PC-9 (cell line): Measurements from ENCODE around the gene RIPK3. TPM values are rescaled to one million over a fixed set of nuclear protein-coding genes. Genes with fewer than 3 reads are reported as not detected.

Experiments
- BruUV-seq: library from RNA; stranded (reverse); fragments of 400-500 nt; replicated peaks from 2 replicates; lab custom pipeline; 2021; lab: Mats Ljungman, UMichigan
- CTCF ChIA-PET: fragments of 300-600 bp; sonication (Branson Sonifier 250); formaldehyde crosslinking; loops from one replicate; lab custom pipeline; 2022; ENCODE audit warnings: antibody characterized with exemption; lab: Charles Lee
- POLR2A ChIA-PET: fragments of 300-600 bp; sonication (Branson Sonifier 250); formaldehyde crosslinking; loops from one replicate; lab custom pipeline; 2022; ENCODE audit warnings: antibody characterized with exemption; ENCODE audit not compliant: unreplicated experiment; lab: Charles Lee
- DNase-seq, 2 experiments: peaks; one replicate each; pipeline versions ENCODE4 v3.0.0 to v3.0.0-alpha.2; 2015 to 2022; ENCODE audit warnings: mixed read lengths in 1 of 2
- H2AFZ ChIP-seq: fragments of 200-600 bp; sonication (generic); 2 replicates; pipeline ENCODE4 v1.8.1; 2017; ENCODE audit warnings: antibody characterized with exemption
- H3F3A ChIP-seq: fragments of 200-600 bp; sonication (generic); 2 replicates; pipeline ENCODE4 v1.8.1; 2017; ENCODE audit warnings: antibody characterized with exemption, mild to moderate bottlenecking, low read depth; ENCODE audit not compliant: insufficient read depth
- H3K27ac ChIP-seq: fragments of 200-600 bp; sonication (generic); 2 replicates; pipeline ENCODE4 v1.6.1; 2016; ENCODE audit warnings: mixed run types
- H3K27me3 ChIP-seq: fragments of 200-600 bp; sonication (generic); 2 replicates; pipeline ENCODE4 v1.6.1; 2016; ENCODE audit warnings: low read depth, mixed run types; ENCODE audit not compliant: insufficient read depth
- H3K36me3 ChIP-seq: fragments of 200-600 bp; sonication (generic); 2 replicates; pipeline ENCODE4 v1.6.1; 2016; ENCODE audit warnings: low read depth, mixed run types
- H3K4me1 ChIP-seq: fragments of 200-600 bp; sonication (generic); replicated peaks from 2 replicates; pipeline ENCODE4 v1.6.1; 2016; ENCODE audit warnings: mixed run types; ENCODE audit not compliant: insufficient read depth
- H3K4me2 ChIP-seq: fragments of 200-600 bp; sonication (generic); 2 replicates; pipeline ENCODE4 v1.6.1; 2017; ENCODE audit warnings: mixed run types
- H3K4me3 ChIP-seq: fragments of 200-600 bp; sonication (generic); 2 replicates; pipeline ENCODE4 v1.6.1; 2016; ENCODE audit warnings: mixed run types
- H3K79me2 ChIP-seq: fragments of 200-600 bp; sonication (generic); 2 replicates; pipeline ENCODE4 v1.6.1; 2017; ENCODE audit warnings: low read depth, mixed run types
- H3K9me2 ChIP-seq: fragments of 200-600 bp; sonication (generic); 2 replicates; pipeline ENCODE4 v1.8.1; 2017; ENCODE audit warnings: mild to moderate bottlenecking; ENCODE audit not compliant: insufficient read depth
- H3K9me3 ChIP-seq: fragments of 200-600 bp; sonication (generic); 2 replicates; pipeline ENCODE4 v1.8.1; 2016; ENCODE audit warnings: low read depth; ENCODE audit not compliant: insufficient read depth
- H4K20me1 ChIP-seq: fragments of 200-600 bp; sonication (generic); 2 replicates; pipeline ENCODE4 v1.8.1; 2017; ENCODE audit not compliant: insufficient read depth
- CTCF ChIP-seq: fragments of 200-600 bp; sonication (generic); conservative IDR thresholded peaks from 2 replicates; pipeline ENCODE4 v1.6.1; 2017; ENCODE audit warnings: mixed run types, antibody characterized with exemption, mild to moderate bottlenecking, moderate library complexity
- EZH2 ChIP-seq: fragments of 200-600 bp; sonication (generic); IDR thresholded peaks from 2 replicates; pipeline ENCODE4 v1.8.0; 2017; ENCODE audit warnings: antibody characterized with exemption, low read depth
- intact Hi-C: fragments of 100-400 bp; cut with micrococcal nuclease; formaldehyde crosslinking; loops from one replicate; pipeline ENCODE4 v1.10.0; 2022; ENCODE audit not compliant: unreplicated experiment
- total RNA-seq: library from RNA; stranded (reverse); gene quantifications from 2 replicates; pipeline ENCODE4 v1.2.3, GENCODE V29; 2021

RIPK3 gene
- total RNA-seq, 1 experiment from 2014 or later = 6.4 TPM

GRCh38 chr14:24313913-24314312 is 25.9 kb downstream of the RIPK3 start:
- Histone ChIP-seq H3K4me1 (no peaks in the 10 kb centered on the region), H2AFZ (no peak overlapping the region), H3K36me3 (no peaks in the 10 kb centered on the region), H3K9me2 (no peaks in the 10 kb centered on the region), H3F3A (no peaks in the 10 kb centered on the region; the same call in 1 of the 2 replicates), H3K27me3 (no peaks in the 10 kb centered on the region), H4K20me1 (no peaks in the 10 kb centered on the region), H3K9me3 (no peaks in the 10 kb centered on the region), H3K79me2 (no peaks in the 10 kb centered on the region), H3K4me3 (no peak overlapping the region), H3K27ac (no peak overlapping the region), H3K4me2 (no peak overlapping the region)
- intact Hi-C loops = no loop called here
- CTCF ChIA-PET = no interaction called here
- no peak for TF ChIP-seq EZH2
- no peak for TF ChIP-seq CTCF
- POLR2A ChIA-PET = interaction anchor here (0.7 kb wide), 1 partner anchor 102 kb away, joined by 4 read pairs; no protein-coding TSS in a partner anchor
- no TSS peak for BruUV-seq
- no peak for DNase-seq

GRCh38 chr14:24312736-24313507 is 26.9 kb downstream of the RIPK3 start:
- Histone ChIP-seq H2AFZ (no peak overlapping the region), H4K20me1 (no peaks in the 10 kb centered on the region), H3K9me3 (no peaks in the 10 kb centered on the region), H3K79me2 (no peaks in the 10 kb centered on the region), H3K9me2 (no peaks in the 10 kb centered on the region), H3K36me3 (no peaks in the 10 kb centered on the region), H3K4me2 (no peak overlapping the region), H3F3A (no peaks in the 10 kb centered on the region; the same call in 1 of the 2 replicates), H3K27me3 (no peaks in the 10 kb centered on the region), H3K4me3 (no peak overlapping the region), H3K27ac (no peak overlapping the region), H3K4me1 (no peaks in the 10 kb centered on the region)
- ChIA-PET POLR2A (no interaction called here), CTCF (no interaction called here)
- TF ChIP-seq EZH2 (no peak), CTCF (no peak)
- intact Hi-C loops = no loop called here
- no TSS peak for BruUV-seq
- no peak for DNase-seq

- H3K4me2 ChIP-seq = no peak overlapping the region
- POLR2A ChIA-PET = no interaction called here
- no peaks in the 10 kb centered on the region for H3K27me3 ChIP-seq
- BruUV-seq = no TSS peak
- H3K4me1 ChIP-seq = no peaks in the 10 kb centered on the region
- no peak for DNase-seq
- CTCF ChIA-PET = no interaction called here
- no peaks in the 10 kb centered on the region for H3K9me2 ChIP-seq
- H3F3A ChIP-seq = no peaks in the 10 kb centered on the region; the same call in 1 of the 2 replicates
- H3K4me3 ChIP-seq = no peak overlapping the region
- H3K36me3 ChIP-seq = no peaks in the 10 kb centered on the region
- no peak overlapping the region for H3K27ac ChIP-seq
- intact Hi-C loops = no loop called here
- H4K20me1 ChIP-seq = no peaks in the 10 kb centered on the region
- TF ChIP-seq CTCF = no peak
- no peak for TF ChIP-seq EZH2
- no peaks in the 10 kb centered on the region for H3K9me3 ChIP-seq
- no peak overlapping the region for H2AFZ ChIP-seq
- no peaks in the 10 kb centered on the region for H3K79me2 ChIP-seq
These were observed 27.8 kb downstream of the RIPK3 start for GRCh38 chr14:24311837-24312615.
